Dedifferentiated amniotic fluid mesenchymal stem cell (primary cell): ENCODE measurements around the gene PDLIM3.
"Not testable (repeated sequence)": the region's sequence is repeated elsewhere in the genome, so short reads cannot be mapped to it uniquely, and the experiment has no call there.

Experiments used
- DNase-seq: peaks from one replicate; pipeline ENCODE4 v3.0.0-alpha.2; 2016; ENCODE audit errors: extremely low spot score

The PDLIM3 gene

DNA sequence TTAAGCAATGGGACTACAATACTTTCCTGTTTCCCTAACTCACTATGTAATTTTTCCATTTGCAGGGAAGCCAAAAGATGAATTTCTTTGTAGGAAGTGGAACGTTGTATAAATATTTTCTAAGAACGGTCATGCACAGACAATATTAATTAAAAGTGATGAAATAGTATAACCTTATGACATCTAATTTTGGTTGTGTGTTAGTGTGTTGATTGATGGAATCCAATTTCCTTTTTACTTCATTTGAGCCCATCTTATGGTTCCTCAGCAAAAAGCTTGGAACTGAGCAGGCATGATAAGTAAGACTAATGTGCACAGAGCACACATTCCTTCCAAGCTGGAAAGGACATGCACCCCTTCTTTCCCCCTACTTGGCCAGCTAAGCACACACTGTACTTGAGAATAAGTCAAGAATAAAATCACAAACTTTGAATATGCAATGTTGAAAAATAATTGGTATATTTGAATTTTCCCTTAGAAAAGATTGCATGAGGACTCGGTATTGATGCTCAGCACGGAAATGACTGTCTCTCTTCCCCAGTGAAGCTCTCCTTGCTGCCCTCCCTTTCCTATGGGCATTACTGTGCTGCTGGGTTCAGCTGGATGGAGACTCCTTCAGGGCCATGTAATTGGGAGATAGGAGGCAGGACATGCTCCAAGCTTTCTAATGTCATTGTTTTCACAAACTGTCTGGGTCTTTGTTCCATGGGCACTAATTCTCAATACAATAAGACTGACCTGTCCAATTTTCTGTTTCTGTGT is 19.2 kb upstream of the PDLIM3 start:
- DNase-seq: no peak

DNA sequence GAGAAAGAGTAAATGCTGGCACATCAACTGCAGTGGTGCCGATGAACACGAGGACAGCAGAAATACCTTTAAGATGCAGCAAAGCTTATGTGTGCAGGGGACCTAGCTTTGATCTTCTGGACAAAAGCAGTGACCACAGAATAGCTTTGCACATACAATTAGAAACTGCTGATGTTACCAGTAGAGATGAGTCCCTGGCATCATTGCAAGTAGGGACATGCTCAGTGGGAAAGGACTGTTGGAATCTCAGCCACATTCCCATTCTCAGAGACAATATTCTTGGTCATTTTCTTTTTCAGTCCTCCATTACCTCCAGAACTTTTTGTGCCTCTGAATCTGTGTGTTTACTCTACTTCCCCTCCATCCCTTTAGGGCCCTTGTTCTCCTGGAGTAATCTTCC is 16.9 kb upstream of the PDLIM3 start:
- DNase-seq: no peak

GRCh38 chr4:185550933-185551332 is 15.6 kb upstream of the PDLIM3 start:
- no peak for DNase-seq

GRCh38 chr4:185549095-185549639 is 13.9 kb upstream of the PDLIM3 start:
- no peak for DNase-seq

DNA sequence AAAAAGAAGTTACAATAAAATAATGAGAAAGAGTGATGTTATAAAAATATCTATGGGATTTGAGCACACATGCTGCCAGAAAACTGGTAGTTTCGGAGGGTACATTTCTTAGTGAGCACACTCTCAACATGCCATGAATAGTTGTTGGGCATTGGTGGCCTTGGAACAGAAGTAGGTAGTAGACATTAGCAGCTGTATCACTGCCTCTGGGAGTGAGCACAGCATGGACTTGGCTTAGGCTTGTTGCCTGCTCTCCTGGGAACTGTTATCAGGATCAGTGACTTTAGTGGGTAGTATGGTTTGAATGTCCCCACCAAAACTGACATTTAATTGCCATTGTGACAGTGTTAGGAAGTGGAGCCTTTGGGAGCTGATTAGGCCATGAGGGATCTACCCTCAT is 13.3 kb upstream of the PDLIM3 start:
- DNase-seq: no peak

DNA sequence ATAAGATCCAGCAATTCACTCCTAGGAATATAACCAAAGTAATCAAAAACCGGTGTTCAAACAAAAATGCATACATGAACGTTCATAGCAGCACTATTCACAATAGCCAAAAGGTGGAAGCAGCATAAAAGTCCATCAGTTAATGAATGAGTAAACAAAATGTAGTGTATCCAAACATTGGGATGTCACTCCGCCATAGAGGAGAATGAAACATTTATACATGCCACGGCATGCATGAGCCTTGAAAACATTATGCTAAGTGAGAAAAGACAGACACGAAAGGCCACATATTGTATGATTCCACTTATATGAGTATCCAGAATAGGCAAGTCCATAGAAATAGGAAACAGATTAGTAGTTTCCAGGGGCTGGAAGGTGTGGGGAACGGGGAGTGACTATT is 11.0 kb upstream of the PDLIM3 start:
- DNase-seq: no peak

GRCh38 chr4:185542626-185543315 is 7.5 kb upstream of the PDLIM3 start:
- DNase-seq: no peak

GRCh38 chr4:185541251-185541727 is 6.0 kb upstream of the PDLIM3 start:
- DNase-seq: no peak

DNA sequence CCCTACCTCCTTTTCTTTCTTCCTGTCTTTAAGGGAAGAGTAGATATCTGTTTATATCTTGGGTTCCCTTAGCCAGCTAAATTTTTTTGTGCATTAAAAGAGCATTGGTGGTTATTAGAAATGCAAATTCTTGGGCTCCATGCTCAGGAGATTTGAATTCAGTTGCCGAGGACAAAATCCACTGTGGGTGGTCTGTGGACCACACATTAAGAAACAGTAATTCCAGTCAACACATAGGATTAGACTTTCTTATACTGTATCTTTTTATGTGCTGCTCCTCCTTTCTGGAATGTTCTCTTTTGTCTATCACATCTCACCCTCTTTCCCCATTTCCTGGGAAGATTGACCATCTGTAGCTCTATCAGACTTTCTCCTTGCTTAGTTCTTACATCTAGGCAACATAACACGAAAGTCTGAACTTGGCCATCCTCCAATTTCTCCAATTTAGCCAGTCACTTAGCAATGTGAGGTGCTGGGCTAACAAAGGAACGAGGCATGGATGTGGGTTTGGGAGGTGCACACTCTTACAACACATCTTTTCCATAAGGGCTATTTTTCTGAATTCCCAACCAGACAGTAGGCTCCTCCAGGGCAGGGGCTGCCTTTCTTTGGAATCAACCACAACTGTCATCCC is 5.3 kb upstream of the PDLIM3 start:
- DNase-seq: peak; percentile 4

DNA sequence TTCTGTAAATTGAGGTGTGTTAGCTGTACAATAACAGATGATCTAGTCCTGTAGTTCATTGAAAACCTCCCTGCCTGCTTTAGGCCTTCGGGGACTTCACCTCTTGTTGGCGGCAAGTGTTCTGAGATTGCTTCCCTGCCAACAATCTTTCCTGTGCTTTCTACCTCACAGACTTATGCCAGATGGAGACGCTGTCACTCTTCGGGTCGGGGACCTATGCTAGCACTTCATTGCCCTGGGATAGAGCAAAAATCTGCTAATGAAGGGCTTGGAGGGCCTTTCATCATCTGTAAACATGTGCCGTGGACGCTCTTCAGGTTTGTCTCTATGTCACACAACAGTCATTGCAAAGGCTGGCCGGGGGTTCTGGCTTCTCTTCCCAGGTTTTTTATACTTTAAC is 4.7 kb upstream of the PDLIM3 start:
- DNase-seq: no peak

GRCh38 chr4:185538806-185539205 is 3.5 kb upstream of the PDLIM3 start:
- DNase-seq: no peak

DNA sequence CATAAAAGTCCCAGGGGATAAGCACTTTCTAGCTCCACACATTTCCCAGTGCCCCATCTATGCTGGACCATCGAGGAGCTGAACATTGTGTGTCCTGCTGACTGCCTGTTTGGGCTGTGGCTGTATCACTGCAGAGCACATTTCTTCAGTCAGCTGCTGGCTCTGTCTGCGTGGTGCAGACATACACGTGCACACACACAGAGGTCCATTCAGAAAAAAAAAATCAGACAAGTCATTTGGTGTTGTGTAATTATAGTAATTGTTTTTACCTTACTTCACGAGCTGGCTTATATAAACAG is 1.1 kb upstream of the PDLIM3 start:
- no peak for DNase-seq

GRCh38 chr4:185535612-185536410 is 504 bp upstream of the PDLIM3 start:
- no peak for DNase-seq

DNA sequence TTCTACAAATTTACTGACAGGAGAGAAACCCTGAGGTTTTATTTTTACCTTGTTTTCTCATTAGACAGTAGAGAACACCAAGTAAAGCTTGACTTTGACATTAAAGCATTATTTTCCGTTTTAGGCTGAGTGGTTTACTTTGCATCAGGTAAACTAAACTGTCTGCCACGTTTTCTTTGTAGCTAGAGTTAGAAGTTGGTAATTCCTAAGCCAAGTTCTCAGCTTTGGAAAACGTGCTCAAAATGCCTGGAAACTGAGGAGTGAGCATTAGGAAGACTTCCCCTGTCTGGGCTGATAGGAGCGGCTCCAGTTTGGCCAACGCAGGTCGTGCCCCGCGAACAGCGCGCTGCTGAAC is 819 bp downstream of the PDLIM3 start:
- no peak for DNase-seq

GRCh38 chr4:185532795-185533324 is 2.4 kb downstream of the PDLIM3 start:
- DNase-seq: no peak

GRCh38 chr4:185532293-185532692 is 3.0 kb downstream of the PDLIM3 start:
- no peak for DNase-seq

DNA sequence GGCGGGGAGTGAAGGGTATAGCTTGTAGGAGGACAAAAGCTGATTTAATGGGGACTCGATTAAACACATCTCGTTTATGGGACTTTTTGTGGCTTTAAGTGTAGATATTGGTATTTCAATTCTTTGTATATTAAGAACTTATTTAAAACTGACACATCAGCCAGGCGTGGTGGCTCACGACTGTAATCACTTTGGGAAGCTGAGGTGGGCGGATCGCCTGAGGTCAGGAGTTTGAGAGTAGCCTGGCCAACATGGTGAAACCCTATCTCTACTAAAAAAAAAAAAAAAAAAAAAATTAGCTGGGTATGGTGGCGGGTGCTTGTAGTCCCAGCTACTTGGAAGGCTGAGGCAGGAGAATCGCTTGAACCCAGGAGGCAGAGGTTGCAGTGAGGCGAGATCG is 3.7 kb downstream of the PDLIM3 start:
- not testable (repeated sequence) for DNase-seq

DNA sequence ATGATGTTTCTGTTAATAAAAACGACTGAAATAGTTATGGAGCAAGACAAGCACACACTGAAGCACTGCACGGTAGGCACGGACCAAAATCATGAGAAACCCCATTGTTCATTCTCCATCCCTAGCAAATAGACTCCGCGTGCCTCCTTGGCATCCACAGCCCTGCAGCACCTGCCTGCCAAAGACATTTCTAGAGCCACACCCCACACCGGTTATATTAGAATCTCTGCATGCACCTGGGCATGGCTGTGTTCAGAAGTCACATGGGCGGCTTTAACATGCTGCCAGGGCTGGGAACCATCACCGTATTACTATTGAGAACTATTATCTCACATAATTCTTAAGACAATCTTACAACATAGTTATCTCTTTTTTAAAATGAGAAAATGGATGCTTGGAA is 5.9 kb downstream of the PDLIM3 start:
- DNase-seq: no peak

- DNase-seq: no peak
Measured at GRCh38 chr4:185524888-185525863, 10.1 kb downstream of the PDLIM3 start.

- DNase-seq: no peak
Measured at GRCh38 chr4:185523862-185524261, 11.4 kb downstream of the PDLIM3 start.

- DNase-seq: no peak
Measured at GRCh38 chr4:185522451-185522850, 12.9 kb downstream of the PDLIM3 start.
